Renal pelvis (tissue), 12 donors: ENCODE measurements around the gene LCN12. TPM values are rescaled to one million over a fixed set of nuclear protein-coding genes. Genes with fewer than 3 reads are reported as not detected.

Experiments
- DNase-seq: peaks from one replicate; pipeline ENCODE4 v3.0.0-alpha.2; 2013
- long read RNA-seq, 16 experiments: transcript quantifications; one replicate each; lab custom pipeline, GENCODE V29; 2026
- polyA plus RNA-seq, 3 donors: library from polyadenylated mRNA; unstranded; fragments of 120-200 nt; gene quantifications; one replicate each; pipeline ENCODE4 v1.2.1, GENCODE V29; 2013; ENCODE audit not compliant: insufficient read length in 3 of 3

Gene LCN12
- polyA plus RNA-seq = 10 to 100 TPM; 23.7 to 39.5 (median 37.3) TPM
- long read RNA-seq, donor 1, partial matches to known transcripts = 0 of 2 reads
- long read RNA-seq, donor 1, other reads (novel, unspliced or antisense) = 0 of 2 reads
- long read RNA-seq, donor 2 = 0 reads
- long read RNA-seq, donor 3, partial matches to known transcripts = 0 of 1 reads
- long read RNA-seq, donor 3, other reads (novel, unspliced or antisense) = 0 of 1 reads
- long read RNA-seq, donor 4, partial matches to known transcripts = 0 of 2 reads
- long read RNA-seq, donor 4, other reads (novel, unspliced or antisense) = 0 of 2 reads
- long read RNA-seq, donor 5 = 0 reads
- long read RNA-seq, donor 6, partial matches to known transcripts = 0 of 1 reads
- long read RNA-seq, donor 6, other reads (novel, unspliced or antisense) = 0 of 1 reads
- long read RNA-seq, donor 7, partial matches to known transcripts = 0 of 2 reads
- long read RNA-seq, donor 7, other reads (novel, unspliced or antisense) = 0 of 2 reads
- long read RNA-seq, donor 8 = 0 reads
- long read RNA-seq, donor 9, partial matches to known transcripts = 0 of 1 reads
- long read RNA-seq, donor 9, other reads (novel, unspliced or antisense) = 0 of 1 reads
- long read RNA-seq, donor 10, partial matches to known transcripts = 0 of 1 reads
- long read RNA-seq, donor 10, other reads (novel, unspliced or antisense) = 0 of 1 reads
- long read RNA-seq, donor 11 = 0 reads
- long read RNA-seq, donor 12, partial matches to known transcripts = 5 of 7 reads
- long read RNA-seq, donor 12, other reads (novel, unspliced or antisense) = 0 of 7 reads
- long read RNA-seq, donor 13, partial matches to known transcripts = 0 of 1 reads
- long read RNA-seq, donor 13, other reads (novel, unspliced or antisense) = 0 of 1 reads
- long read RNA-seq, donor 14 = 0 reads
- long read RNA-seq, donor 15, partial matches to known transcripts = 0 of 4 reads
- long read RNA-seq, donor 15, other reads (novel, unspliced or antisense) = 0 of 4 reads
- long read RNA-seq, donor 16, partial matches to known transcripts = 0 of 2 reads
- long read RNA-seq, donor 16, other reads (novel, unspliced or antisense) = 0 of 2 reads

DNA sequence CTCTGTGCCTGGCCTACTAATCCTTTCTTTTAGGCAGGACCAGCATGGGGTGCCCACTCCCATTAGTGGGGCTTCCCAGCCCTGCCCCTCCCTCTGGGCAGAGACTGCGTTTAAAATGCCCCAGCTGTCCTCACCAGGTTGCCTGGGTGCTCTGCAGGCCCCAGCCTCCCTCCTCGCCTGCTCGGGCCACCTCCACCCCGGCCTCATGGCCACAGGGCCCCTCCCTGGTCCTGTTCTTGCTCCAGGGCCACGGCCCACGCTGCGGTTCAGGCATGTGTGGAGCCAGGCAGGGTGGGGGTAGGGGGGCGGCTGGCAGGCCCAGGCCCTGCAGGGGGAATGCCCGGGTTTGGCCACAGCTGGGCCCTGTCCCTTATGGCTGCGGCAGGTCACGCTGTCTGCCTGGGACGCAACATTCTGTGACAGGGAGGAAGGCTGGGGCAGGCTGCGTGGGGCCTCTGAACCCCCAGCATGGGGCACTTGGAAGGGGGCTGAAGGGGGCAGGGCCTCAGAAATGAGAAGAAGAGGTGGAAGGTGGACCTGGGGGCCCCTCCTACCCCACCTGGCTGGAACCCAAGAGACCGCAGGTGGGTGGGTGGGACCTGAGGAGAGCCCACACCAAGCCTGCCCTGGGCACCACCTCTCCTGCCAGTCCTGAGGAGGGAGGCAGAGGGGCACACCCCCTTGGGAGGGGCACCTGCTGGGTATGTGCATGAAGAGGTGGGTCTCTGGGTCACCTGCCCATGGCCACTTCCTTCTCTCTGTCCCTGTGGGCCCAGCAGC is at the start of gene LCN12:
Gene LCN12, plus strand, starts transcription at position 733 of the 780 bp plus-strand sequence. CDS start 55 bp downstream, outside the sequence.
- DNase-seq = no peak

DNA sequence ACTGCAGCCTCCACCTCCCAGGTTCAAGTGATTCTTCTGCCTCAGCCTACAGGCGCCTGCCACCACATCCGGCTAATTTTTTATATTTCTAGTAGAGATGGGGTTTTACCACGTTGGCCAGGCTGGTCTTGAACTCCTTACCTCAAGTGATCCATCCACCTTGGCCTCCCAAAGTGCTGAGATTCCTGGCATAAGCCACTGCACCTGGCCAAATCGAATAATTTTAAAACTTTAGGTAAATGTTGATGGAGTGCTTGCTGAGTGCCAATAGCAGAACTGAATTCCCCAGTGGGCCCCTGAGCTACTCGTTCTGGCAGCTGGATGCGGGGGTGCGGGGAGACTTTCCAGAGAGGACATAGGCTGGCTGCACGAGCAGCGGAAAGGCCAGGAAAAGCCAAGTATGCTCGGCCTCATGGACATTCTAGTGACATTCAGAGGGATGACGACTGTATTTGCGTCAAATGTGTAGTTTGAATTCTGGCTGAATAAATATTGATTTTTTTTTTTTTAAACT is 49.0 kb upstream of the LCN12 start:
- DNase-seq = no peak

- DNase-seq = no peak
Observed at GRCh38 chr9:136906266-136906665, 45.8 kb upstream of the LCN12 start.

DNA sequence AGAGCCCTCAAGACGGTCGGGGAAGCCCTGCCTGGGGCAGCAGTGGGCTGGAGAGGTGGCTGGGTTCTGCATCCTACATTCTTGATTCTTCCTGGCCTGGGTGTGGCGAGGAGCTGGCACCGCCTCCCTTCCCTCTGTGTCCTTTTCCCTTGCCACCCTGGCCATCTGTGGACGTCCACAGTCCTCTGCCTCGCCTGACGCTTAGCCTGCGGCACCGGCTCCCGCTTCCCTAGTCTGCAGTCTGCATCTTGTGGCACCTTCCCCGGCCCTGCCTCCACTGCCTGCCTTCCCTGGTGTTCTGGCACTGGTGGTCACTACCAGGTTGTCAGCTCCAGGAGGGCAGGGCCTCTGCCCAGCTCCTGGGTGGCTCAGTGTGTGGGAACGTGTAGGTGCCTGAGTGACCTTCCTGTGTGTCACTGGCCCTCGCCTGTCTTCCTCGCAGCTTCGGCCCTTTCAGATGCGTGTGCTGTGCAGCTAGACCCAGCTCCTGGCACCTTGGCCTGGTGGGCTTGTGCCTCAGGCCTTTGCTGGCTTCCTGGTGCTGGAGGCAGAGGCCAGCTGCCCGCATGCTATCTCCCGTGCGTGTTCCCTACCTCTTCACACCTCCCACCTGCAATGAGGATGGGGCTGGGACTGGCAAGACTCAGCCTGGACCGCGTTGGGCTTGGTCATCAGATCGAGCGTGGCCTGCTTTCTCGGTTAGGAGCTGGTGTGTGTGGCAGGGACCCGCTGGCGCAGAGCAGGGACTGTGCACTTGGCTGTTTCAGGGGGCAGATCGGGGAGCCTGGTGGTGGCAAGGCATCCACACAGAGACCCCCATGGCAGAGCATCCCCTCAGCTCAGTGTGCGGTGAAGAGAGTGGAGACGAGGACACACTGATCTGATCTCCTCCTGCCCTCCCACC is 44.8 kb upstream of the LCN12 start:
- DNase-seq = no peak

DNA sequence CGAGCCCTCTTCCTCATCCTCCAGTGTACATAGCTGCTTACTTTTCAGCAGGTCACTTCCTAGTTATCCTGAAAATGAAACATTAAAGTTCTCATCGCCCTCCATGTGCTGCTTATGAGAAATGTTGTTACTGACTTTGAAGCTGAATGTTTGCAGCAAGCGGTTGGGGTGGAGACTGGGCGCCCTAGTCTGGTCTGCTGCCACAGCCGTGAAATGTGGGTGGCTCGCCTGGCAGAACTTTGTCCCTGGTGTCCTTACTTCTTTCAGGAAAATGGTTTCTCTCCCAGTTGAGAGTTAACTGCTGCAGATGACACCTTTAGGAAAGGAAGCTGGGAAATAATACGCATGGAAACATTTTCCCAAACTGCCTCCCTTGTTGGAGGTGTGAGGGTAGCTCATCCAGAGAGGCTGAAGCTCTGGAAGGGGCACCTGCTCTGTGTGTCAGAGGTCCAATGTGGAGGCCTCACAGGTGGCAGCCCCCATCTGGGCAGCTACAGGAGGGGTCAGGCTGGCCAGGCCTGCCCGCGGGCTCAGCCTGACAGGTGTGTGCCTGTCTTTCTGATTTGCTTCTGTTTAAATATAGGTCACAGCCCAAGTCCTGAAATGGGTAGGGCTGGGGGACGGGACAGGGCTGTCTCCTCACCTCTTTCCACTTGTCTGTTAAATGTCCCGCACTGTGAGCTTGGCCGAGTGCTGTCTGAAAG is 41.7 kb upstream of the LCN12 start:
- DNase-seq = no peak

- no peak for DNase-seq
Observed at GRCh38 chr9:136910901-136911245, 41.2 kb upstream of the LCN12 start.

DNA sequence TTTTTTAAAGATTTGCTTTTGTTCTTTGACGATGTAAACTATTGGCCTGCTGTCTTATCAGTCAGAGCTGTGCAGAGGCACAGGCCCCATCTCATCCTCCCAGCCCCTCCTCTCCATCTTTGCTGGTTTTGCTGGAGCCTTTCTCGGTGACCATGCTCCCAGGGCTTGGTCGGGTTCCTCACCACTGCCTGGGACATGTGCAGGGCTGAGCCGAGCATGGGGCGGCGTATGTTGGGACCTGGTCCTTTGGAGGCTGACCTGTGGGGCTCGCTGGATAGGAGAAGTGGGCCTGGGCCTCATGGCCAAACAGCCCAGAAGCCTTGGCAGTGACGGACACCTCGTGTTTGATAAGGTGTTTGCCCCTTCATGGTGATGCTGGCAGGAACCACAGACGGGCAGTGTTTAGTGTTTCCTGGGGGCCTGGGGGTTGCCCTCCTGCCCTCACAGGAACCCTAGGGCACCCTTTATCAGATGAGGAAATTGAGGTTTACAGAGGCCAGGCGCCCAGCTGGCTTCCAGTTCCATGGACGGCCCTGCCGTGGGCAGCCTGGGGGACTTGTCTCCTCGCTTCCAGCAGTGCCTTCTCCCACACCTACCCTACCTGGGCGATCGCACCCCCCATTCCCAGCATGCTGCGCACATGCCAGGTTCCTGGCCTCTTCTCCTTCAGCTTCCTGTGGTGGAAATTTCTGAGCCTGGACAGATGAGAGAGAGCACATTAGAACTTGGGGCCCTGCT is 38.2 kb upstream of the LCN12 start:
- no peak for DNase-seq

DNA sequence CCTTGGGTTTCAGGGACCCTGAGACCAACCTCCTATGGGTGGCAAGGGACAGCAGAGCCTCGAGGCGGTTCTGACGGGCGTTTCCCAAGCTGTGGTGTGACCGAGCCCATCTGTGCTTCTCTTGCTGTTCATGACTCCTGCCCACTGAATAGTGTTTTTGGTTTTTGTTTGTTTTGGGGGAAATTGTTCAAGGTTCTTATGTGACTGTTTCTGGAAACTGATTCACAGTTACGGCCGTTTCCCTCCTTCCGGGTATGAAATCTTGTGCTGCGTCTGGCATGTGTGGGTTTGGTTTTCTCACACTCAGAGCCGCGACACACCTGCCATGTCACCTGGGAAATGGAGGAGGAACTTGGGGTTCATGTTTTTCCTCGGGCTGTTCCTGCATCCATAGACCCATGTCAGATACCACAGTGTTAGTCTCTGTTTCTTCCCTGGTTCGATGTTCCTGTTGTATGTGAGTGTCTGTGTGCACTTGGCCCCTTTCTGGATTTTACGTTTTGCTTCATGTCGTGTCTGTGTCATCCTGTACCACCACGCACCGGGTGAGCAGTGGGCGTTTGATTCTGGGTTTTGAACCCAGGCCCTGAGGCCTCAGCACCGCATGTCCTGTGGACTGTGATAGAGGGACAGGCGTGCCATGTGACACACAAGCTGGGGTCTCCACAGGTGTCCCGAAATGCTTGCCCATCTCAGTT is 36.3 kb upstream of the LCN12 start:
- no peak for DNase-seq

- no peak for DNase-seq
Observed at GRCh38 chr9:136916330-136917184, 35.5 kb upstream of the LCN12 start.

DNA sequence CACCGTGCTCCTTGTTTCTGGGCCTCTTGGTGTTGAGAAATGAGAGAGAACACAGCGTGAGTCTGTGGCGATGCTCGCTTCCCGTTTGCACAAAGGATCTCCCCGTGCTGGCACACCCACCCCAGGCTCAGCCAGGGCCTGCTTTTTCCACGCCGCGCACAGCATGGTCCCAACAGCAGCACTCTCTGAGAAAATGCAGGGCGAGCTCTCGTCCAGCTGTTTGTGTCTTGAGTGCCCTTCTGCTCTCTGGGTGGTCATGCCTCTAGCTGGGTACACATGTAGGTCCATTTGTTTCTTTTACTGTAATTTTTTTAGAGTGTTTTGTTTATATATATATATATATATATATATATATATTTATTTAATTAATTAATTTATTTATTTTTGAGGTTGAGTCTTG is 34.2 kb upstream of the LCN12 start:
- no peak for DNase-seq

DNA sequence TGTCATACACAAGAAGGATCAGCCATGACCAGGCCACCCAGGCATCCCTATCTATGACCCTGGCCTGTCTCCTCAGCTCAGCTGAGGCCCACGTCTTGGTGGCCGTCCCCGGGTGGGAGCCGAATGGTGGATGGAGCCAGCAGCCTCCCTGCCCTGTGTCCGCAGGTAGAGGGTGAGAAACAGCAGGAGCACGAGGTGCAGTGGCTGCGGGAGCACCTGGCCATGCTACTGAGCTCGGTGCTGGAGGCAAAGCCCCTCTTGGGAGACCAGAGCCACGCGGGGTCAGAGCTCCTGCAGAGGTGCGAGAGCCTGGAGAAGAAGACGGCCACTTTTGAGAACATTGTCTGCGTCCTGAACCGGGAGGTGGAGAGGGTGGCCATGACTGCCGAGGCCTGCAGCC is 32.0 kb upstream of the LCN12 start:
- no peak for DNase-seq

GRCh38 chr9:136920734-136921231 is 31.3 kb upstream of the LCN12 start:
- DNase-seq = no peak

- no peak for DNase-seq
Observed at GRCh38 chr9:136921307-136921706, 30.8 kb upstream of the LCN12 start.

GRCh38 chr9:136921718-136922117 is 30.4 kb upstream of the LCN12 start:
- DNase-seq = no peak

DNA sequence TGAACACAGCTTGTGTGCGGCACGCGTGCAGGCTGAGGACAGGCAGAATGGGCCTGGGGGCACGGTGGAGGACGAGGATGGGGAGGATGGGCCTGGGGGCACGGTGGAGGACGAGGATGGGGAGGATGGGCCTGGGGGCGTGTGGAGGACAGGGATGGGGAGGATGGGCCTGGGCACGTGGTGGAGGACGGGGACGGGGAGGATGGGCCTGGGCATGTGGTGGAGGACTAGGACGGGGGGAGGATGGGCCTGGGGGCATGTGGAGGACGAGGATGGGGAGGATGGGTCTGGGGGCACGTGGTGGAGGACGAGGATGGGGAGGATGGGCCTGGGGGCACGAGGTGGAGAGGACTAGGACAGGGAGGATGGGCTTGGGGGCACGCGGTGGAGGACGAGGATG is 29.5 kb upstream of the LCN12 start:
- no peak for DNase-seq

- DNase-seq = no peak
Observed at GRCh38 chr9:136923881-136924280, 28.2 kb upstream of the LCN12 start.
